Right cardiac atrium (tissue), 5 donors: ENCODE measurements around the gene ERVW-1. TPM values are rescaled to one million over a fixed set of nuclear protein-coding genes. Genes with fewer than 3 reads are reported as not detected.
"Not testable (repeated sequence)": the region's sequence is repeated elsewhere in the genome, so short reads cannot be mapped to it uniquely, and the experiment has no call there.

Experiments
- ATAC-seq, 2 donors: fragments of 200-7000 bp; cut with Tn5 transposase; one replicate each; pipeline versions ENCODE4 v1.8.0 to v1.9.1; 2020; ENCODE audit warnings: moderate library complexity in 2 of 2, mild to moderate bottlenecking in 1 of 2
- DNase-seq, 3 donors: peaks; one replicate each; pipeline ENCODE4 v3.0.0-alpha.2; 2020
- H3K27ac ChIP-seq: one replicate; pipeline ENCODE4 v1.5.1; 2013; ENCODE audit warnings: mild to moderate bottlenecking, low read length, control low read depth, moderate library complexity
- H3K27me3 ChIP-seq: one replicate; pipeline ENCODE4 v1.6.1; 2013; ENCODE audit not compliant: control insufficient read depth, insufficient read depth
- H3K4me1 ChIP-seq: one replicate; pipeline ENCODE4 v1.6.1; 2013; ENCODE audit warnings: low read length; ENCODE audit not compliant: control insufficient read depth, insufficient read depth
- H3K4me3 ChIP-seq: one replicate; pipeline ENCODE4 v1.5.1; 2013; ENCODE audit warnings: low read length, control low read depth
- H3K9me3 ChIP-seq: one replicate; pipeline ENCODE4 v1.6.1; 2013; ENCODE audit warnings: low read length; ENCODE audit not compliant: control insufficient read depth
- WGBS: extraction: QIAGEN DNeasy Blood & Tissue Kit; methylation state at CpG from one replicate; pipeline ENCODE4 v1.1.7; 2013; 5-methylcytosine and 5-hydroxymethylcytosine counted together
- intact Hi-C, 4 donors: fragments of 100-400 bp; cut with DNase I; formaldehyde crosslinking; loops; one replicate each; pipeline versions ENCODE4 v1.11.0 to v1.14.0; 2022 to 2023
- polyA plus RNA-seq: library from polyadenylated mRNA; stranded (reverse); fragments of 200-250 nt; gene quantifications from one replicate; pipeline ENCODE4 v1.2.3, GENCODE V29; 2013
- total RNA-seq, 4 donors: library from RNA; stranded (reverse); fragmentation: NEBNext Ultra II Directional; extraction: Animal tissue kit (Norgen Biotek cat#: 25700); gene quantifications; one replicate each; pipeline ENCODE4 v1.2.1, GENCODE V29; 2021
- donor health status: healthy with polysubstance abuse.
- donor health status: DM: no; HTN: yes; CAD: no.
- donor health status: DM: no; HTN: no; CAD: no.
- donor health status: DM: no; HTN: yes; CAD: no; lungs with severe emphysema.
- donor health status: DM: yes; HTN: yes; CAD: no.

ERVW-1 gene
- total and polyA plus RNA-seq, 5 donors = 0.07 TPM; not detected in 4

DNA sequence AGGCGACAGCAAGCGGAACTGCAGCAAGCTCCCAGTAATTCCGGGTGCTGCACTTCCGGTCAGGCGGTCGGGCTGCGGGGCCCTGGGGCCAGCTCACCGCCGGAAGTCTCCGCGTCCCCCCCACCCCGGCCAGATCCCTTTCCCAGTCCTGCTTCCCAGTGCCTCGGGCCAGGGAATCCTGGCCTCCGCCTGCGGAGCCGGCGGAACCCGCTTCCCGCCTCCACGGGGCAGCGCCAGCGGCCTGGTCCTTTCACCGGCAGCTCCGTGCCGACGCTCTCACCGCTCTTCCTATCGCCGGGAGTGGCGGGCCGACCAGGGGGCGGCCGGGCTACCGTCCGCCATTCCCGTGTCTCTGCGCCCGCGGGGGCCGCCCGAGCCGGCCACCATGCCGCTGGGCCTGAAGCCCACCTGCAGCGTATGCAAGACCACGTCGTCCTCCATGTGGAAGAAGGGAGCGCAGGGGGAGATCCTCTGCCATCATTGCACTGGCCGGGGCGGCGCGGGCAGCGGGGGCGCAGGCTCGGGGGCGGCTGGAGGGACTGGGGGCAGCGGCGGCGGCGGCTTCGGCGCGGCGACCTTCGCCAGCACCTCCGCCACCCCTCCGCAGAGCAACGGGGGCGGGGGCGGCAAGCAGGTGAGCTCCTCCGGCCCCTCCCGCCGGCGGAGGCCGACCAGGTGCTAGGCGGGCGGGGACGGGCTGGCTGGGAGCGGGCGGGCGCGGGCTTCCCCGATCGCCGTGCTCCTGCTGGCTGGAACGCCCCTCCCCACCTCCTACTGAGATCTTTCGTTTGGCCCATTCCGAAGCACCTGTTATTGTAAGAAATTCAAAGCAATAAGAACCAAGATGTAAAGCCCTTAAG, 30.2 kb downstream of the ERVW-1 start, which contains the start of gene GATAD1:
TSS of gene GATAD1 (plus strand) at position 138 of the 860 bp plus-strand sequence. CDS start at position 386, 248 bp downstream.
- Histone ChIP-seq H3K27me3 (no peaks in the 10 kb centered on the region), H3K27ac (peak within 1 kb of the TSS; percentile 92), H3K4me1 (no peaks in the 10 kb centered on the region), H3K9me3 (no peaks in the 10 kb centered on the region), H3K4me3 (peak within 1 kb of the TSS; percentile 80)
- DNase-seq = peak; percentile 93 to 97 (median 96)
- ATAC-seq = peak; percentile 99
- intact Hi-C loops = loop anchor here in 1 of 4 donors (5.0 kb wide), 1 partner anchor 615 kb away; no protein-coding TSS in a partner anchor
- WGBS = under 1% methylated on average over 87 of the region's 87 CpGs

DNA sequence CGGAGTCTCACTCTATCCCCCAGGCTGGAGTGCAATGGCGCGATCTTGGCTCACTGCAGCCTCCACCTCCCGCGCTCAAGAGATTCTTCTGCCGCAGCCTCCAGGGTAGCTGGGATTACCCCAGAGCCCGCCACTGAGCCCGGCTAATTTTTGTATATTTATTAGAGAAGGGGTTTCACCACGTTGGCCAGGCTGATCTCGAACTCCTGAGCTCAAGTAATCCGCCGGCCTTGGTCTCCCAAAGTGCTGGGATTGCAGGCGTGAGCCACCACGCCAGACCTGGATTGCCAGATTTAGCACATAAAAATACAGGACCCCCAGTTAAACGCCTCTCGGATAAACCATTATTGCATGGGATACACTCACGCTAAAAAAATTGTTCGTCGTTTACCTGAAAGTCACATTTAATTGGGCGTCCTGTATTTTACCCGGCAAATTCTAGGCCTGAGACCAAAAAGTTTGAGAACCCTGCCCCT, 30.8 kb downstream of the ERVW-1 start:
- intact Hi-C loops = loop anchor here in 1 of 4 donors (5.0 kb wide), 1 partner anchor 615 kb away; no protein-coding TSS in a partner anchor
- DNase-seq (peak in 2 of 3 donors; percentile 18 to 60), ATAC-seq (no peak)
- Histone ChIP-seq H3K4me3 (no peak overlapping the region), H3K4me1 (no peaks in the 10 kb centered on the region), H3K9me3 (no peaks in the 10 kb centered on the region), H3K27me3 (no peaks in the 10 kb centered on the region), H3K27ac (peak overlapping the region; percentile 14)
- WGBS = 53% methylated on average over 21 of the region's 21 CpGs

DNA sequence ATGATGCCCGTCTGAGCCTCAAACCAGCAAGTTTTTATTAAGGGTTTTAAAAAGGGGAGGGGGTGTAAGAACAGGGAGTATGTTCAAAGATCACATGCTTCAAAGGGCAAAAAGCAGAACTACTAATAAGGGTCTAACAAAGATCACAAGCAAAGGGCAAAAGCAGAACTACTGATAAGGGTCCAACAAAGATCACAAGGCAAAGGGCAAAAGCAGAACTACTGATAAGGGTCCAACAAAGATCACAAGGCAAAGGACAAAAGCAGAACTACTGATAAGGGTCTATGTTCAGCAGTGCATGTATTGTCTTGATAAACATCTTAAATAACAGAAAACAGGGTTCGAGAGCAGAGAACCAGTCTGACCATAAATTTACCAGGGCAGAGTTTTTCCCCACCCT, 35.0 kb downstream of the ERVW-1 start:
- 81% methylated on average over 2 of the region's 2 CpGs for WGBS
- H3K9me3 ChIP-seq, H3K27ac ChIP-seq, DNase-seq, H3K4me3 ChIP-seq, H3K27me3 ChIP-seq, intact Hi-C loops, ATAC-seq, H3K4me1 ChIP-seq: not testable (repeated sequence)

DNA sequence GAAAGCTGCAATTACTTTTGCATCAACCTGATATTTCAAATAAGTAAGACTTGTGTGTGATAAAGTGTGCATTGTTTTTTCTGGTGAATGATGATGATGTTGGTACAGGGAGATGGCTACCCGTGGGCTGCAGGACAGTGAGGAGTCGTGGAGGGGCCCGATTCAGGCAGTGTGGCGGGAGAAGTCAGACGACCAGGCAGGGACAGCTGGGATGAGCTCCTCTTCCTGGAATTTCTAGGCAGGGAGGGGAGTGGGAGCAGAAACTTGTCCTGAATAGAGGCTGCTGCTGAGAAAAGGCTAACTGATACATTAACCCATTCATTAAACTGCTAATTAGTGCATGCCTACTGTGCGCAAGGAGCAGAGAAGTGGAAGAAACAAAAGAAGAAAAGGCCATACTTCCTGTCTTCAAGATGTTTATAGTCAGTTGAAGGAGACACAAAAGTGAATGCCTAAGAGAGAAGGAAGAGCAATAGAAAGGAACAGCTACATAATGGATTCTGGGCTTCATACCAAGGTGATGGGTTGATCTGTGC, 39.7 kb downstream of the ERVW-1 start:
- DNase-seq (no peak), ATAC-seq (no peak)
- intact Hi-C loops = no loop called here
- 56% methylated on average over 6 of the region's 6 CpGs for WGBS
- H3K4me1 ChIP-seq = no peaks in the 10 kb centered on the region
- no peak overlapping the region for H3K4me3 ChIP-seq
- no peaks in the 10 kb centered on the region for H3K9me3 ChIP-seq
- H3K27me3 ChIP-seq = no peaks in the 10 kb centered on the region
- H3K27ac ChIP-seq = no peak overlapping the region

DNA sequence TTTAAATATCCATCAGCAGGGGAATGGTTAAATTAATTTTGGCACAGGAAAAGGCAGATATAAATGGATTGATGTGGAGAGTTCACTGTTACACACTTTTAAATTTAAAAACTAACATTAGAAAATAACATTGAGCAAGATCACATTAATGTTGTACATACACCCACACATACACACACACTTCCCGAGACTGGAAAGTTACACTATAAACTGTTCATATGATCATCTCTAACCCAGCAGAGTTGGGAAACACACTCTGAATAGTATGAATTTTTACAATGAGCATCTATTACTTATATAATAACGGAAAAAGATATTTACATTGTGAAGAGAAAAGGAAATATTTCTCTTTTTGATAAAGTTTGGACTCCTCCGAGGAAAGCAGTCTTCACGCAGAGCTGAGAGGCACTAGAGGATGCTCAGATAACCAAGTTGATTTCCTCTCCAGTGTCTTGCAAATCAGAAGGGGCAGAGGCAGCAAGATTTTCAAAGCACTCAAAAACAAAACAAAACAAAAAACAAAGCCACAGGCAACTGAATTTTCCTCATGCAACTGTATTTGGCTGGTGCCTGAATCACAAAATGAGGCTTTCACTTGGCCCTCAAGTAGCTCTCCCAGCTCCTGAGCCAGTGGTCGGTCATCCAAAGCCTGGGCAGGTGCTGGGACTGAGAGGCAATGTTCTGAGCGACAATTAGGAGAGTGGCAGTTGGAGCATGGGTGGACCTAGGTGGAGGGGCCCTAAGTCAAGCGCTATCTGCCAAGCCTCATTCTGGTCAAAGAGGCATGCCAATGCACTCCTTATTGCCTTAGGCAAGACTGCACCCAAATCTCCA, 40.9 kb downstream of the ERVW-1 start:
- no peak for DNase-seq
- Histone ChIP-seq H3K9me3 (no peaks in the 10 kb centered on the region), H3K27me3 (no peaks in the 10 kb centered on the region), H3K27ac (no peak overlapping the region), H3K4me1 (no peaks in the 10 kb centered on the region), H3K4me3 (no peak overlapping the region)
- 57% methylated on average over 7 of the region's 7 CpGs for WGBS
- intact Hi-C loops = no loop called here
- no peak for ATAC-seq

DNA sequence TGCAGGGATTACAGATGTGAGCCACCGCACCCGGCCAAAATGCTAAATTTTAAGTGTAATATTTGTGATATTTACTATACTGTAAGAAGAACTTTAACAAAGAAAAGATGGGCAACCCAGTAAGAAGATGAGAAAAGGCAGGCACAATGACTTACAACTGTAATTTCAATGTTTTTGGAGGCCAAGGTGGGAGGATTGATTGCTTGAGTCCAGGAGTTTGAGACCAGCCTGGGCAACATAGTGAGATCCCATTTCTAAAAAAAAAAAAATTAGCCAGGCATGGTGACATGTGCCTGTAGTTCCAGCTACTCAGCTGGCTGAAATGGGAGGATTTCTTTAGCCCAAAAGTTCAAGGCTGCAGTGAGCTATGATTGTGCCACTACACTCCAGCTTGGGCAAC, 42.2 kb downstream of the ERVW-1 start:
- Histone ChIP-seq H3K27ac (no peak overlapping the region), H3K27me3 (no peaks in the 10 kb centered on the region), H3K4me3 (no peak overlapping the region), H3K4me1 (no peaks in the 10 kb centered on the region), H3K9me3 (no peaks in the 10 kb centered on the region)
- ATAC-seq (no peak), DNase-seq (no peak)
- intact Hi-C loops = no loop called here
- WGBS = 95% methylated on average over 2 of the region's 2 CpGs

DNA sequence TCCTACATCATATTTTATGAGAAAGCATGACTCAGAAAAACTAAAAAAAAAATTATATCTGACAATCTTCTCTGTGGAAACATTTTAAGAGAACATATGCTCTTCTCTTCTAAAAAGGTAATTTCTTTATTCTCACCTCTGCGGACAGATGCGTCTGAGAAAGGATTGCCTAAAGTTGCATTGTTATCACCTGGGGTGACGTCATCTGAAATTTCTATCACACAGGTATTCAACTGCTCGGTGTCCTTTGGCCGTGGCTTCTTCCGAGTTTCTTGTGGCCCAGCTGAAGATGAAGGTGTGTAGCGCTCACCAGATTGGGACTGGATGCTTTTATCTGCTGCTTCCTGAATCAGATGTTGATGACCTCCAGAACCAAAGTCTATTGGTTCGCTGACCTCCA, 44.7 kb downstream of the ERVW-1 start:
- 94% methylated on average over 8 of the region's 8 CpGs for WGBS
- intact Hi-C loops = no loop called here
- ATAC-seq (no peak), DNase-seq (no peak)
- Histone ChIP-seq H3K27ac (no peak overlapping the region), H3K27me3 (no peaks in the 10 kb centered on the region), H3K9me3 (no peaks in the 10 kb centered on the region), H3K4me1 (no peaks in the 10 kb centered on the region), H3K4me3 (no peak overlapping the region)

DNA sequence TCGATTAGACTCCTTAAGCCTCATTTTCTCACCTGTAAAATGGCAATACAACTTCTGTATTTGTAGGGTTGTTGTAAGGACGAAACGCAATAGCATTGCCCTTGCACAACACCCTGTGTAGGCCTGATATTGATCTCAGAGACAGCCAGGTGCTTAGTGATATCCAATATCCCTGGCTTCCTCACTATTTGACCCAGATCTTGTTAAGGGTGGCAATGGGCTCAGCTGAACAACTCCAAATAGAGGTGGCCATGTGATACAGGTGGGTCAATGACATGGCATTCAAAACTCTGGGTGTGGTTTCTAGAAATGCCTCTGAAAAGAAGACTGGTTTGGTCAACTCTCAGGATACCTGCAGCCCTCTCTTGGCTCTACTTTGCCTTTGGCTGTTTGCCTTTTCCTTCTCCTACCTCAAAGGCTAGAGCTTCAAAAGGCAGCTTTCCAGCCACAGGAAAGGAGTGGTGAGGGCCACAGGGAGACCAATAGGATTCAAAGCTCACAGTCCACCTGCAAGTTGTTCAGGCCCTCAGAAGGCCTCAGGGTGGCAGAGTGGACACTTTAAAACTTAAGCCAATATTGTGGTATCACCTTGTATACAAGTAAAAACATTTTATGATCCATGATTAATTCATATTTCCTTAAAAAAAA, 45.3 kb downstream of the ERVW-1 start:
- ATAC-seq = no peak
- H3K4me1 ChIP-seq = no peaks in the 10 kb centered on the region
- no peak overlapping the region for H3K4me3 ChIP-seq
- WGBS = 73% methylated on average over 3 of the region's 3 CpGs
- intact Hi-C loops = no loop called here
- no peak overlapping the region for H3K27ac ChIP-seq
- H3K9me3 ChIP-seq = no peaks in the 10 kb centered on the region
- DNase-seq = no peak
- no peaks in the 10 kb centered on the region for H3K27me3 ChIP-seq

DNA sequence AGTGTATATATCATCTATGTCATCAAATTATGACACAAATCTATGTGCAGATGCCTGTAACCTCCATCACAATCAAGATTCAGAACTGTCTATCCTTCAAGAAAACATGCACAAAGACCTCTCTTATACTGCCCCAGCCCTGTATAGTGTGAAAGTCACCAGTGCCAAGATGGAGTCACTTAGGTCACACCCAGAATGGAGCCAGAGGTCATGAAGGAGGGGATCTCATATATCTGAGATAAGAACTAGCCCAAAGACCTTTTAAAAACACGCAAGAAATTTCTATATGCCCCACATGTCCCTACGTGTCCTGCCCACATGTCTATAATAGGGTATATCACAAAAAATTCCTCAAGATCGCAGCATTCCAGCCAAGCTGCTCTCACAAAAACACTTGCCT, 50.6 kb downstream of the ERVW-1 start:
- Histone ChIP-seq H3K9me3 (no peaks in the 10 kb centered on the region), H3K27me3 (no peaks in the 10 kb centered on the region), H3K4me3 (no peak overlapping the region), H3K4me1 (no peaks in the 10 kb centered on the region), H3K27ac (no peak overlapping the region)
- WGBS = 77% methylated on average over 3 of the region's 3 CpGs
- no peak for ATAC-seq
- intact Hi-C loops = no loop called here
- DNase-seq = no peak

DNA sequence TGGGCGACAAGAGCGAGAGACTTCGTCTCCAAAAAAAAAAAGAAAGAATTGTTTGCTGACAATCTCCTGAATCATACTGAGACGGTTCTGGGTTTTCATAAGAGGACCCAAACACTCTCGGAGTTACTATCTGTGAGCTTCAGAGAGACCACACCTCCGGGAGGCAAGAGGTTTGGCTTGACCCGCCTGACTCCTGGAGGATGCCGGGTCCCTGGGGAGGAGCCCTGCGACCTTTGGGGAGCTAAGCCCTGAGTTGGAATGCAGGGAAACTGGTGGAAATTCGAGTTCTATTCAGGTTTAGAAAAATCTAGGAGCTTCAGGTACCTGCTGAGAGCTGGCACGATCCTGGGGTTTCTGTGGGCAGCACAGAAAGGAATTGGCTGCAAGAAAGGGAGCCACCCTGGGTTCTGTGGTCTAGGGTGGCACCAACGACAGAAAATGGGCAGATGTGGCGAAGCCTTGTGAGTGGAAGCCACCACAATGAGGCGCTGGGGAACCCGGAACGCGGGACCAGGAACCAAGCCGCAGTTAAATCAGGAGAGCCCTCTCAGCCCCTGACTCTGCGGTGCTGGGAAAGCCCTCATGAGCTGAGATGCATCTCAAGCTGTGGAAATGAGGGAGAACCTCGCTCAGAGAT, 52.3 kb downstream of the ERVW-1 start:
- DNase-seq = peak in 1 of 3 donors; percentile 43
- ATAC-seq = no peak
- Histone ChIP-seq H3K9me3 (no peaks in the 10 kb centered on the region), H3K27me3 (no peaks in the 10 kb centered on the region), H3K4me1 (no peaks in the 10 kb centered on the region), H3K27ac (no peak overlapping the region), H3K4me3 (no peak overlapping the region)
- intact Hi-C loops = no loop called here
- 51% methylated on average over 20 of the region's 20 CpGs for WGBS
